GM18511 (cell line): Measurements from ENCODE around the gene ENTREP1.
"Not testable (repeated sequence)": the region's sequence is repeated elsewhere in the genome, so short reads cannot be mapped to it uniquely, and the experiment has no call there.

Experiments used
- ATAC-seq: cut with Tn5 transposase; IDR thresholded peaks from one replicate; pipeline ENCODE4 v1.9.1; 2021; ENCODE audit warnings: mild to moderate bottlenecking, moderate library complexity; ENCODE audit not compliant: unreplicated experiment

Gene ENTREP1

DNA sequence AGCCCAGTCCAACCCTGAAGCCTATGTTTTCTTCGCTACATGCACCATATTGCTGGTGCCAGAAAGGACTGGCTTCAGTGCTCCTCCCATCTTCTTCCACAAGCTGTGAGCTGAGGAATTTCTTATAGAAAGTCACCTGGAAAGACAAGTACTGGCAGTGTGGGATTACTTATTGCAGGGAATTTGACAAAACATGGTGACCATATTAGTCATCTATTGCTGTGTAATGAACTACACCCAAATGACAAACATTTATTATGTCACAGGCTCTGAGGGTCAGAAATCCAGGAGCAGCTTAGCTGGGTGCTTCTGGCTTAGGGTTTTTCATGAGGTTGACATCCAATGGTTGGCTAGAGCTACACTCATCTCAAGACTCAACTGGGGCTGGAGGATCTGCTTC is 75.5 kb downstream of the ENTREP1 start:
- no peak for ATAC-seq

- not testable (repeated sequence) for ATAC-seq
These were observed 84.9 kb downstream of the ENTREP1 start for GRCh38 chr9:69409936-69410335.

GRCh38 chr9:69411246-69411645 is 86.2 kb downstream of the ENTREP1 start:
- ATAC-seq: no peak

GRCh38 chr9:69411931-69412740 is 87.1 kb downstream of the ENTREP1 start:
- no peak for ATAC-seq

GRCh38 chr9:69412741-69413150 is 87.7 kb downstream of the ENTREP1 start:
- no peak for ATAC-seq

- no peak for ATAC-seq
These were observed 95.7 kb downstream of the ENTREP1 start for GRCh38 chr9:69420611-69421270.

DNA sequence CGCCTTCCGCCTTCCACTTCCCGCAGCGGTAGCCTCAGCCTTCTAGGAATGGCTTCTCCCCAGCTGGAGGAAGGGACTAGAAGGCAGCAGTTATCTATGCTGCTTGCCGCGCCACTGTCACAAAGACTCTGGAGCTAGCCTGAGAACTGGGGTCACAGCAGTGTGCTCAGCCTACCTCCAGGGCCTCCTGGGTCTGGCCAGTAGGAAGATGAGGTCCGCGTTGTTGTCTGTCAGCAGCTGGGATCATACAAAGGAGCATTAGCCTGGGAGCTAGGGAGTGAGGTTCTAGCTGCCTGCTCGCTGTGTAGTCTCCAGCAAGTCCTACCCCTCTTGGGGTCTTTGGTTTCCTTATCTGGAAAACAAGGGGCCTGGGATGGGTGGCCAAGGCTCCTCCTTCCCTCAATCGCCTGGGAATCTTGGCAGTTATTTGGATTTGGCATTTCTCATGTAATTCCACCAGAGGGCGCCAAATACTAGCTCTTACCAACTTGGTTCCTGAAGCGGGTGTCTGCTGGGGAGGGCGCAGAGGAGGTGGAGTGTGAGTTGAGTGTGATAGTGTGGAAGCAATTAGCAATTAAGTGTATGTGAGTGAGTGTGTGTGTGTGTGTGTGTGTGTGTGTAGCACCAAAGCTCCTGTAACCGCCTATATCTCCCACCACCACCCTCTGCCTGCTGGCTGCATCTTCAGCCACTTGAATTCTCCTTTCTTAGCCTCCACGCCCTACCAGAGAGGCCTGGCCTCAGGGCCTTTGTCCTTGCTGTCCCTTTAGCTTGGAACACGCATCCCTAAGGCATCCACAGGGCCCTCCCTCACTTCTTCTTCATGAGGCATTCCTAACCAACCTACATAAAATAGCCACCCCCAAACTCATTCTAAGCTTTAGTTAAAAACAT is 97.1 kb downstream of the ENTREP1 start:
- ATAC-seq: peak; percentile 76

- no peak for ATAC-seq
These were observed 100.3 kb downstream of the ENTREP1 start for GRCh38 chr9:69425136-69425801.

DNA sequence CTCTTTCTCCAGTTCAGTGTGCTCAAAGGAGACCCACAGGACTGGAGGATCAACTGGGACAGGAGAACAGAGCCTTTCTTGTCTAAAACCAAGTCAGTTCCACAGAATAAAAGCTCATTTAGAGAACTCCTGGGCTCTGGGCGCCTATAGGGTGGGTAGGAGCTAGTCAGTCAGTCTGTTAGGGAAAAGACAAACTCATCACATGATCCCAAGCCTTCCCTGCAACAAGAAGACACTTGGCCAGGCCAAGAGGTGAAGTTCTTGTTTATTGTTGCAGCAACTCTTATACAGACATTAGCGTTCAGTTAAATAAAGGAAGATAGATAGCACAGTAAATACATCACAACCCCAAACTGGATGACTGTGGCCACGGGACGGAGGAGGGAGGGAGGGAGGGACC is 102.3 kb downstream of the ENTREP1 start:
- no peak for ATAC-seq

DNA sequence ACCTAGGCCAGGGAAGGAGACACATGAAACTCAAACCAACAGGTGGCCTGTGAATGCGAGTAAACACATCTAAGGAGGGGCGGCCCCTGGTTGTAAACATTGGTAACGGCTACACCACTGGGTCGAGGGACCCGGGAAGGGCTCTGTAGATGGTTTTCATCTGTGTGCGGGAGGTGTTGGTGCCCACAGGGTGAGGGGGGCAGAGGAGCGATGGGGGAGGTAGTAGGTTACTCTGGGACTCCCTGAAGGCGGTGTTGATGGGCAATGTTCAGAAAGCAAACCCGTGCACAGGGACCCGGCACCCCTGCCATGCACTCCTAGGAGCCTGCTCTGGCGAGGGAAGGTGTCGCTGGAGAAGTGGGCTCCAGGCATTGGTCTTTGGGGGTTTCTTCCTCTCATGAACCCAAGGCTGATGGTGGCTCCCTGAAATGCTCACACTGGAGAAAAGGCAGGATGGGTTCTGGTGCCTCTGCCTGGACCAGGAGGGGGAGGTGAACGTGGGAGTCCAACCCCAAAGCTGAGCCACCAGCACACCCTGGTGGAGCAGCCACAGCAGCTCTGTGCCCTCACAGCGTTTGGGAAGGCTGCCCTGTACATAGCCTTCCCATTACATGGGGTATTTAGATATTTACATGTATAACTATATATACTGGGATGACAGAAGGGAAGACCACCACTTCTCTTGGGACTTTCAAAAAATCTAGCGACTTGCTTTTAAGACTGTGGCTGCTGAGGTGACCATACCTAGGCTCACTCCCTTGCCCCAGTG is 103.2 kb downstream of the ENTREP1 start:
- no peak for ATAC-seq

DNA sequence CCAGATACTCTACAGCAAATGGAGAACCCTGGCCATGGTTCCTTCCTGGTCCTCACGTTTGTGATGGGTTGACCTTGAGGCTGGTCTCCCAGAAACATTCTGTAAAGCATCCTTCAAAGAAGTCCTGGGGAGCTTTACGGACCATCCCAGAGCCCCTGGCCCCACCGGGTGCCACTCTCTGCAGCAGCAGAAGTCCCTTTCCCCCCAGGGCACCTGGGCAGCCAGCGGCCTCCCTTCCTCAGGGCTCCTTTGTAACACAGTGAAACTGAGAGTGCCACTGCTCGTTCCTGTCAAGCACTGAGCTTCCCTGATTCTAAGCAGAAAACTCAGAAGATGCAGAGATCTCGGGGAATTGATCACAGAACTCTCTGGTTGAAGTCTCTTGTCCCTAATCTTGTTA is 104.3 kb downstream of the ENTREP1 start:
- no peak for ATAC-seq

DNA sequence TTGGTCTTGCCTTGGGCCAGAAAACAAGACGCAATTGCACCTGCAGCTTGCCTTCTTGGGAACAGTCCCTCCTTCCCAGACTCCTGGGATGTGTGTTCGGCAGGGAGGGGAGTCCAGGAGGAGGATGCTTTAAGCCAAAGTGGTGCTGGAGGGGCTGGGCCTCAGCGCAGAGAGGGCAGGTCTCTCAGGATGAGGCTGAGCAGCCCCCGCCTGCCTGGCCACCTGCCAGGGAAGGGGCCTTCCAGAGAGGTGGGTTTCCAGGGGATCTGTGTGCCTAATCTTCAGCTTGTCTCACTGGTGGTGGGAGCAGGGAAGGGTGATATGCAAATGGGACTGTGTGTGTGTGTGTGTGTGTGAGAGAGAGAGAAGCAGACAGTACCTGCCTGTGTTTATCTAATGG is 105.2 kb downstream of the ENTREP1 start:
- ATAC-seq: no peak

- no peak for ATAC-seq
These were observed 106.2 kb downstream of the ENTREP1 start for GRCh38 chr9:69431203-69431602.

DNA sequence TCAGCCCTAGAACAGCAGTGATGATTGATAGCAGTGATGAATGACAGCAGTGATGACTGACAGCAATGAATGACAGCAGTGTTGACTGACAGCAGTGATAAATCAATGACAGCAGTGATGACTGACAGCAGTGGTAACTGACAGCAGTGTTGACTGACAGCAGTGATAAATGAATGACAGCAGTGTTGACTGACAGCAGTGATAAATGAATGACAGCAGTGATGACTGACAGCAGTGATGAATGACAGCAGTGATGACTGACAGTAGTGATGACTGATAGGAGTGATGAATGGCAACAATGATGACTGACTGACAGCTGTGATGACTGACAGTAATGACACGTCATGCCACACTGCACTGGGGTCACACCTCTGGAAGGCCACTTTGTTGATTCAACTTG is 106.8 kb downstream of the ENTREP1 start:
- ATAC-seq: no peak

- no peak for ATAC-seq
These were observed 107.6 kb downstream of the ENTREP1 start for GRCh38 chr9:69432623-69433022.

GRCh38 chr9:69433392-69433791 is 108.4 kb downstream of the ENTREP1 start:
- ATAC-seq: no peak

DNA sequence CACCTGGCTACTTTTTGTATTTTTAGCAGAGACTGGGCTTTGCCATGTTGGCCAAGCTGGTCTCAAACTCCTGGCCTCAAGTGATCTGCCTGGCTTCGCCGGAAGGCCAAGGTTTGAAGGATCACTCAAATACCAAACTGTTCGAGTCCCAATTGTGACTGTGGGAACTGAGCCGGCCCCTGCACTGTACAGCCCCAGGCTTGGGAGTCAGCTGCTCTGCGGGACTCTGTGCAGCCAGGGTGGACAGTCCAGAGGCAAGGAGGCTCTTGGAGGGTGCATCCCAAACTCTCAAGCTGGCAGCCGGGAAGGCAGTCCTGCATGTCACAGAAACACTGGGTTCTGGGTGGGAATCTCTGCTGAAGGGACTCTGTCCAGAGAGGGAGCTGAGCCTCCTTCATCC is 109.0 kb downstream of the ENTREP1 start:
- ATAC-seq: no peak

- not testable (repeated sequence) for ATAC-seq
These were observed 114.6 kb downstream of the ENTREP1 start for GRCh38 chr9:69439654-69440053.

DNA sequence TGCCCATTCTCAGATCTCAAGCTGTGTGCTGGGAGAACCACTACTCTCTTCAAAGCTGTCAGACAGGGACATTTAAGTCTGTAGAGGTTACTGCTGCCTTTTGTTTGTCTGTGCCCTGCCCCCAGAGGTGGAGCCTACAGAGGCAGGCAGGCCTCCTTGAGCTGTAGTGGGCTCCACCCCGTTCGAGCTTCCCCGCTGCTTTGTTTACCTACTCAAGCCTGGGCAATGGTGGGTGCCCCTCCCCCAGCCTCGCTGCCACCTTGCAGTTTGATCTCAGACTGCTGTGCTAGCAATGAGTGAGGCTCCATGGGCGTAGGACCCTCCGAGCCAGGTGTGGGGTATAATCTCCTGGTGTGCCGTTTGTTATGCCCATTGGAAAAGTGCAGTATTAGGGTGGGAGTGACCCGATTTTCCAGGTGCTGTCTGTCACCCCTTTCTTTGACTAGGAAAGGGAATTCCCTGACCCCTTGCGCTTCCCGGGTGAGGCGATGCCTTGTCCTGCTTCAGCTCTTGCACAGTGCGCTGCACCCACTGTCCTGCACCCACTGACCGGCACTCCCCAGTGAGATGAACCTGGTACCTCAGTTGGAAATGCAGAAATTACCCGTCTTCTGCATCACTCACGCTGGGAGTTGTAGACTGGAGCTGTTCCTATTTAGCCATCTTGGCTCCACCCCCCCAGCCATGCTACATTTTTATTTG is 115.4 kb downstream of the ENTREP1 start:
- not testable (repeated sequence) for ATAC-seq
